Aorta (tissue), 5 donors: ENCODE results near the gene ZNF620. TPM values are rescaled to one million over a fixed set of nuclear protein-coding genes. Genes with fewer than 3 reads are reported as not detected.
"Not testable (repeated sequence)": the region's sequence is repeated elsewhere in the genome, so short reads cannot be mapped to it uniquely, and the experiment has no call there.

Source experiments
- ATAC-seq: fragments of 200-7000 bp; cut with Tn5 transposase; one replicate; pipeline ENCODE4 v1.9.1; 2022; ENCODE audit warnings: moderate library complexity; ENCODE audit not compliant: low FRiP score
- DNase-seq, 2 donors: peaks; one replicate each; pipeline ENCODE4 v3.0.0-alpha.2; 2020
- H3K27ac ChIP-seq, 2 donors: one replicate each; pipeline ENCODE4 v1.5.1; 2013; ENCODE audit warnings: low read length in 2 of 2, mild to moderate bottlenecking in 2 of 2, moderate library complexity in 2 of 2, control low read depth in 1 of 2, inconsistent platforms in 1 of 2, low read depth in 1 of 2
- H3K27me3 ChIP-seq, 2 donors: one replicate each; pipeline ENCODE4 v1.6.1; 2013; ENCODE audit warnings: control low read depth in 1 of 2, low read length in 1 of 2, mild to moderate bottlenecking in 1 of 2, moderate library complexity in 1 of 2; ENCODE audit not compliant: insufficient read depth in 2 of 2, control insufficient read depth in 1 of 2
- H3K36me3 ChIP-seq, 2 donors: one replicate each; pipeline ENCODE4 v1.6.1; 2013; ENCODE audit warnings: control low read depth in 1 of 2, low read length in 1 of 2, mild to moderate bottlenecking in 1 of 2; ENCODE audit not compliant: insufficient read depth in 2 of 2, control insufficient read depth in 1 of 2
- H3K4me1 ChIP-seq, 2 donors: one replicate each; pipeline ENCODE4 v1.6.1; 2013; ENCODE audit warnings: low read length in 2 of 2, control low read depth in 1 of 2, mild to moderate bottlenecking in 1 of 2, moderate library complexity in 1 of 2; ENCODE audit not compliant: insufficient read depth in 2 of 2, control insufficient read depth in 1 of 2
- H3K4me3 ChIP-seq, 2 donors: one replicate each; pipeline ENCODE4 v1.5.1; 2013; ENCODE audit warnings: low read length in 2 of 2, control low read depth in 1 of 2, mild to moderate bottlenecking in 1 of 2
- H3K9me3 ChIP-seq: one replicate; pipeline ENCODE4 v1.6.1; 2013; ENCODE audit warnings: mild to moderate bottlenecking, low read length; ENCODE audit not compliant: control insufficient read depth
- WGBS, 2 donors: extraction: QIAGEN DNeasy Blood & Tissue Kit; methylation state at CpG; one replicate each; pipeline ENCODE4 v1.1.7; 2013; 5-methylcytosine and 5-hydroxymethylcytosine counted together
- intact Hi-C, 2 donors: fragments of 100-400 bp; cut with DNase I; formaldehyde crosslinking; loops; one replicate each; pipeline versions ENCODE4 v1.14.2 to v1.15.0; 2022
- long read RNA-seq, 2 donors: library from polyadenylated mRNA; unstranded; transcript quantifications; one replicate each; pipeline ENCODE4 v2.0.0, GENCODE V29; 2020 to 2021
- polyA plus RNA-seq, 2 donors: library from polyadenylated mRNA; stranded (reverse); fragments of 200-250 nt; gene quantifications; one replicate each; pipeline ENCODE4 v1.2.3, GENCODE V29; 2013
- total RNA-seq, 2 donors: library from RNA; stranded (reverse); fragmentation: NEBNext Ultra II Directional; extraction: Animal tissue kit (Norgen Biotek cat#: 25700); gene quantifications; one replicate each; pipeline ENCODE4 v1.2.1, GENCODE V29; 2021
- donor health status: healthy with polysubstance abuse.
- donor health status: Bipolar disorder and iron deficiency.
- donor health status: DM: no; HTN: no; CAD: no.
- donor health status: DM: no; HTN: no; CAD: no.
- donor health status: DM: yes; HTN: yes; CAD: no.

The ZNF620 gene
- total RNA-seq (1 to 10 TPM; 4.7 to 5.1 TPM), polyA plus RNA-seq (10 to 100 TPM in 1 of 2 donors, 1 to 10 TPM in 1; 3.7 to 12.3 TPM)
- long read RNA-seq, donor 1, transcript ZNF620-202 (3 exons, 2,022 nt): major isoform, 10 of 25 reads
- long read RNA-seq, donor 1, transcript ZNF620-201 (5 exons, 3,291 nt): minor isoform, 9 of 25 reads
- long read RNA-seq, donor 1, partial matches to known transcripts: 0 of 25 reads
- long read RNA-seq, donor 1, other reads (novel, unspliced or antisense): 5 of 25 reads
- long read RNA-seq, donor 2, partial matches to known transcripts: 0 of 4 reads
- long read RNA-seq, donor 2, other reads (novel, unspliced or antisense): 2 of 4 reads

- WGBS, 2 donors: 4% methylated on average over 44 of the region's 44 CpGs
- H3K4me1 ChIP-seq: peaks cover 0 to 1% of the 10 kb centered on the region in 2 donors
- DNase-seq (peak; percentile 80 to 92), ATAC-seq (peak; percentile 90)
- intact Hi-C loops: loop anchor here in 1 of 2 donors (5.0 kb wide), 1 partner anchor 54 kb away; no protein-coding TSS in a partner anchor
- no peaks in the 10 kb centered on the region for H3K27me3 ChIP-seq
- peak within 1 kb of the TSS; percentile 50 to 85 for H3K4me3 ChIP-seq
- peak within 1 kb of the TSS in 1 of 2 donors; percentile 90 for H3K27ac ChIP-seq
- H3K9me3 ChIP-seq: no peaks in the 10 kb centered on the region
- no peaks in the 10 kb centered on the region for H3K36me3 ChIP-seq
Observed at GRCh38 chr3:40505599-40506462, at the start of gene ZNF620. Gene ZNF620, plus strand, starts transcription at chr3:40506039. Its CDS starts 314 bp downstream, at chr3:40506353.

DNA sequence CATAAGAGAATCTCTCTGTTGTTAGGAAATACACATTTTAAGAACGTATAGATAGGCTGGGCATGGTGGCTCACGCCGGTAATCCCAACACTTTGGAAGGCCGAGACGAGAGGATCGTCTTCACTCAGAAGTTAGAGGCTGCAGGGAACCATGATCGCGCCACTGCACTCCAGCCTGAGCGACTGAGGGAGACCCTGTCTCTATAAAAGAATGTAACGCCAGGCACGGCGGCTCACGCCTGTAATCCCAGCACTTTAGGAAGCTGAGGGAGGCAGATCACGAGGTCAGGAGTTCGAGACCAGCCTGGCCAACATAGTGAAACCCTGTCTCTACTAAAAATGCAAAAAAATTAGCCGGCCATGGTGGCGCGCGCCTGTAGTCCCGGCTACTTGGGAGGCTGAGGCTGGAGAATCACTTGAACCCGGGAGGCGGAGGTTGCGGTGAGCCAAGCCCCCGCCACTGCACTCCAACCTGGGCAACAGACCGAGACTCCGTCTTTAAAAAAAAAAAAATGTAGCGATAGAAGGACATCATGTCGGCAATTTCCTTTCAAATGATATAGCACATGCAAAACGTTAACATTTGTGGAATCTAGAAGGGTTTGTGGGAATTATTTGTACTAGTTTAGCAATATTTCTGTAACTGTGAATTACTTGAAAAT, 49.4 kb upstream of the ZNF620 start:
- H3K36me3 ChIP-seq: no peaks in the 10 kb centered on the region
- ATAC-seq (no peak), DNase-seq (no peak)
- no peak overlapping the region for H3K27ac ChIP-seq
- WGBS, 2 donors: 49 to 55% methylated on average over 29 of the region's 29 CpGs
- H3K4me3 ChIP-seq: peak overlapping the region; percentile 43 to 66
- H3K9me3 ChIP-seq: no peaks in the 10 kb centered on the region
- no peaks in the 10 kb centered on the region for H3K27me3 ChIP-seq
- intact Hi-C loops: loop anchor here in 1 of 2 donors (10.0 kb wide), 1 partner anchor 142 kb away; no protein-coding TSS in a partner anchor
- H3K4me1 ChIP-seq: peaks cover 0 to 7% of the 10 kb centered on the region in 2 donors

DNA sequence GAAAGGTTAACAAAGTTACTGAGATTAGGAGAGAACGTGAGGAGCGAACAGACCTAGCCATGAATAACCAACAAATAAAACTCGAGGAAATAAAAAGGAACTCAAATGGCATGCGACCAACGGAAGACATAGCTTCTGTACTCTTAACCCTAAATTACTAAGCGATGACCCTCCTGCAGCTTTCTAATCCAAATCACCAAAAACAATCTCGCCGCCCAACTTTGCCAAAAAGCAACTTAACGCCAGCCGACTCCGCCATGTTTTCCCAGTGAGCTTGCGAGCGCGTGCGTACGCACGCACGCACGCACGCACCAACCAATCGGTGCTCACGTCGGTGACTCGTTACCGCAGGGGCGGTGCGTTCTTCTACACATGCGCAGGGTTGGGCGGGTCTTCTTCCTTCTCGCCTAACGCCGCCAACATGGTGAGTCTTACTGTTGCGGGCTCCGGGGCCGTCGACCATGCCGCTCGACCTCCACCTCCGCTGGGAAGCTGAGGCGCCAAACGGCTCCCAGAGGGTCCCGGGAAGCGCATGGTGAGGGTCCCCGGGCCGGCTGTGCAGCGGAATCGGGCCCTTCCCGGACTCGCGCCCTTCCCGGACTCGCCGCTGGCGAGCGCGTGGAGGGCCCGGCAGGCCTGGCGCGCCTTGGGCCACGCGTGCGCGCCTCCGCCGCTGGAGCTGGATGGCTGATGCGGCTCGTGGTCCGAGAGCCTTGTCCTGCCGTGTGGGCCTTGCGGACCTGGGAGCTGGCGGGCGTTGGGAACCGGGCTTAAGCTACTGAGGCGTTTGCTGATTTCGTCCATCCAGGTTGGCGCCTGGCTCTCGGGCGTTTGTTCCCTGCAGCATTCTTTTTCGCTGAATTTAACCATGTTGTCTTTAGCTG, 48.7 kb upstream of the ZNF620 start, which contains the start of gene RPL14:
RPL14 (plus strand) TSS at position 400 of the 884 bp plus-strand sequence; CDS start at position 533, 133 bp downstream.
- WGBS, 2 donors: 0% methylated on average over 79 of the region's 79 CpGs
- no peaks in the 10 kb centered on the region for H3K36me3 ChIP-seq

DNA sequence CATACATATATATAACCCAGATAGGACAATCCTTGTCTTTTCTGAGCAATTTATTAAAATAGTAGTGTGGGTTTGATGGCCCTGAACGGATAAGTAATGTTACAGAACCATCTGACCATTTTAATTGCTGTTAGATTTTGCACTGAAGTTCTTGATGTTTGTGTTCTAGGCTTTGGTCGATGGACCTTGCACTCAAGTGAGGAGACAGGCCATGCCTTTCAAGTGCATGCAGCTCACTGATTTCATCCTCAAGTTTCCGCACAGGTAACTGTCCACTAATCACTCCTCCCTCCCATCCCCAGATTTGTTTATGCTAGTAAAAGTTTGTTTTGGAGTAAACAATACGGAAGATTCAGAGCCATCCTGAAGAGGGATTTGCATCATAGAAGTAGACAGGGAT, 47.4 kb upstream of the ZNF620 start:
- H3K36me3 ChIP-seq: no peaks in the 10 kb centered on the region
- H3K4me1 ChIP-seq: peaks cover 0 to 7% of the 10 kb centered on the region in 2 donors
- 87 to 90% methylated on average over 4 of the region's 4 CpGs for WGBS, 2 donors
- ATAC-seq (no peak), DNase-seq (no peak)
- H3K4me3 ChIP-seq: peak overlapping the region in 1 of 2 donors; percentile 71
- no peaks in the 10 kb centered on the region for H3K9me3 ChIP-seq
- intact Hi-C loops: loop anchor here in 1 of 2 donors (10.0 kb wide), 1 partner anchor 144 kb away; no protein-coding TSS in a partner anchor
- H3K27me3 ChIP-seq: no peaks in the 10 kb centered on the region
- H3K27ac ChIP-seq: no peak overlapping the region

More for the DNA sequence above, 48.7 kb upstream of the ZNF620 start, which contains the start of gene RPL14:
- Histone ChIP-seq H3K4me1 (peaks cover 0 to 7% of the 10 kb centered on the region in 2 donors), H3K27me3 (no peaks in the 10 kb centered on the region), H3K27ac (peak within 1 kb of the TSS; percentile 29 to 87), H3K4me3 (peak within 1 kb of the TSS; percentile 71 to 78), H3K9me3 (no peaks in the 10 kb centered on the region)
- intact Hi-C loops: loop anchor here (1.0 to 10.0 kb wide), 2 partner anchors 67 to 142 kb away; partner anchors contain the start of gene ZNF621 (in 1 of the 2)
- DNase-seq: peak; percentile 98
- ATAC-seq: peak; percentile 97

GRCh38 chr3:40460481-40460880, 45.4 kb upstream of the ZNF620 start:
- H3K27ac ChIP-seq, H3K36me3 ChIP-seq, ATAC-seq, H3K4me3 ChIP-seq, intact Hi-C loops, H3K4me1 ChIP-seq, DNase-seq, H3K27me3 ChIP-seq, H3K9me3 ChIP-seq: not testable (repeated sequence)
- WGBS, 2 donors: 74 to 79% methylated on average over 6 of the region's 6 CpGs

- no peak for ATAC-seq
- peaks cover 0 to 2% of the 10 kb centered on the region in 2 donors for H3K36me3 ChIP-seq
- intact Hi-C loops: no loop called here
Observed at GRCh38 chr3:40461161-40461560, 44.7 kb upstream of the ZNF620 start.

DNA sequence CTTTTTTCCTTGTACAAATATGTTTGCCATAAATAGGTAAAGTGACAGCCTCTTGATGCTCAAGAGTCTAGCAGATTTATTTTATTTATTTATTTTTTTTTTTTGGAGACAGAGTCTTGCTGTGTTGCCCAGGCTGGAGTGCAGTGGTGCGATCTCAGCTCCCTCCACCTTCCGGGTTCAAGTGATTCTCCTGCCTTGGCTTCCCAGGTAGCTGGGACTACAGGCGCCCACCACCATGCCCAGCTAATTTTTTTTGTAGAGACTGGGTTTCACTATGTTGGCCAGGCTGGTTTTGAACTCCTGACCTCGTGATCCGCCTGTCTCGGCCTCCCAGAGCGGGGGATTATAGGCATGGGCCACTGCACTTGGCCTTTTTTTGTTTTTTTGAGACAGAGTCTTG, 43.0 kb upstream of the ZNF620 start:
- H3K4me3 ChIP-seq, ATAC-seq, H3K36me3 ChIP-seq, H3K4me1 ChIP-seq, H3K27me3 ChIP-seq, H3K27ac ChIP-seq, intact Hi-C loops, DNase-seq, H3K9me3 ChIP-seq: not testable (repeated sequence)
- WGBS, 2 donors: 90 to 94% methylated on average over 7 of the region's 7 CpGs

More at GRCh38 chr3:40461161-40461560, 44.7 kb upstream of the ZNF620 start:
- H3K27me3 ChIP-seq: no peaks in the 10 kb centered on the region
- no peak for DNase-seq
- H3K4me3 ChIP-seq: no peak overlapping the region
- no peak overlapping the region for H3K27ac ChIP-seq
- 74 to 83% methylated on average over 3 of the region's 3 CpGs for WGBS, 2 donors
- no peaks in the 10 kb centered on the region for H3K9me3 ChIP-seq
- H3K4me1 ChIP-seq: peaks cover 0 to 7% of the 10 kb centered on the region in 2 donors
